ENCODE data around the gene INPP5A. TPM values are rescaled to one million over a fixed set of nuclear protein-coding genes. Genes with fewer than 3 reads are reported as not detected.

Gene INPP5A
- total RNA-seq, 1 experiment from 2014 or later = 22.6 TPM

DNA sequence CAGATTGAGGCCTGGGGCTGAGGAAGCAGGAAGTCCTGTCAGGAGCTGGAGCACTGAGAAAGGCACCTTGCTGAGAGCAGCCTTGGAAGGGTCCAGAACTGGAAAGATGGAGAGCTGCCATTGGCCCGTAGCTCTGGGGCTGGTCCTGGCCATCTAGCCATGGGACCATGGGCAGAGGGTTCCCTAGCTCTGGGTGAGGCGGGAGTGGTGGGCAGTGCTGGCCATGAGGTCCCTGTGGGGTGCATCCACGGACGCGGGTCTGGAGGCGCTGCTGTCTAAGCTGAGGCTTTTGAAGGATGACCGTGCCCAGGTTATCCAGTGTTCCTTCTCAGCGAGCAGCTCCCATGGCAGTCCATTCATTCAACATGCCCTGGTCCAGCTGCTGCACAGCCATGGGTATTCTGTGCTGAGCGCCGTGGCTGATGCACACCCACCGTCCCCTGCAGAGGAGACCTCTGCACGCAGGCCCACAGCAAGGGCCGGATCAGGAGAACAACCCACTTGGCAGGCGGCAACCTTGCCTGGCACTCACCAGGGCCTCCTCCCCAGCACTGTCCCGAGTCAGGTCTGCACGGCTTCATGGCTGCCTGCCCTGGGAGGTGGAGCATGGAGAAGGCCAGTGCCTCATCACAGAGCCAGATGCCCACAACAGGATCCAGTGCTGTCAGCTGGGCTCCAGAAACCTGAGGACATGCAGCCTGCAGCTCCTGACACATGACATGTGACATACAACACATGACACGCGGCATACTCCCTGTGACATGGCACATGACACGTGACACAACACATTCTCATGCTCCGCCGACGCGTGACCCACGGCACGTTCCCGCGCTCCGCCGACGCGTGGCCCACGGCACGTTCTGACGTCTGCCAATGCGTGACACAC, 121.9 kb downstream of the INPP5A start:
- intact Hi-C loops (cut with micrococcal nuclease) = no loop called here
- ChIA-PET POLR2A (ENCODE audit: unreplicated experiment) (no interaction called here), CTCF (no interaction called here)
- Histone ChIP-seq H3K4me2 (ENCODE audit: low read length) (no peak overlapping the region), H4K20me1 (ENCODE audit: low read length) (no peaks in the 10 kb centered on the region), H3K27ac (ENCODE audit: low read length) (no peak overlapping the region), H3K36me3 (ENCODE audit: low read depth, low read length) (peaks cover 17% of the 10 kb centered on the region), H3K27me3 (ENCODE audit: low read length) (no peaks in the 10 kb centered on the region), H3F3A (ENCODE audit: low read length, unreplicated experiment) (no peaks in the 10 kb centered on the region), H3K9me3 (ENCODE audit: low read length) (peaks cover 4% of the 10 kb centered on the region; the same call in 1 of the 2 replicates), H3K9me2 (replicated peaks; ENCODE audit: low read length) (no peaks in the 10 kb centered on the region), H2AFZ (ENCODE audit: low read length) (no peak overlapping the region), H3K4me1 (ENCODE audit: insufficient read depth, low read length) (peaks cover 11% of the 10 kb centered on the region), H3K9ac (ENCODE audit: low read length) (no peak overlapping the region), H3K4me3 (ENCODE audit: low read length) (no peak overlapping the region), H3K79me2 (ENCODE audit: low read length) (no peaks in the 10 kb centered on the region)
- DNase-seq (no peak), ATAC-seq (no peak)
- BruUV-seq (replicated peaks) = no TSS peak
- TF ChIP-seq EZH2 (IDR thresholded peaks at IDR 0.05; ENCODE audit: low read length, unreplicated experiment) (no peak), EZH2phosphoT487 (IDR thresholded peaks at IDR 0.05; ENCODE audit: borderline replicate concordance, low read length) (no peak)
- TF ChIP-seq, protein P1, sequence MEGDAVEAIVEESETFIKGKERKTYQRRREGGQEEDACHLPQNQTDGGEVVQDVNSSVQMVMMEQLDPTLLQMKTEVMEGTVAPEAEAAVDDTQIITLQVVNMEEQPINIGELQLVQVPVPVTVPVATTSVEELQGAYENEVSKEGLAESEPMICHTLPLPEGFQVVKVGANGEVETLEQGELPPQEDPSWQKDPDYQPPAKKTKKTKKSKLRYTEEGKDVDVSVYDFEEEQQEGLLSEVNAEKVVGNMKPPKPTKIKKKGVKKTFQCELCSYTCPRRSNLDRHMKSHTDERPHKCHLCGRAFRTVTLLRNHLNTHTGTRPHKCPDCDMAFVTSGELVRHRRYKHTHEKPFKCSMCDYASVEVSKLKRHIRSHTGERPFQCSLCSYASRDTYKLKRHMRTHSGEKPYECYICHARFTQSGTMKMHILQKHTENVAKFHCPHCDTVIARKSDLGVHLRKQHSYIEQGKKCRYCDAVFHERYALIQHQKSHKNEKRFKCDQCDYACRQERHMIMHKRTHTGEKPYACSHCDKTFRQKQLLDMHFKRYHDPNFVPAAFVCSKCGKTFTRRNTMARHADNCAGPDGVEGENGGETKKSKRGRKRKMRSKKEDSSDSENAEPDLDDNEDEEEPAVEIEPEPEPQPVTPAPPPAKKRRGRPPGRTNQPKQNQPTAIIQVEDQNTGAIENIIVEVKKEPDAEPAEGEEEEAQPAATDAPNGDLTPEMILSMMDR (conservative IDR thresholded peaks at IDR 0.05; ENCODE audit: low read depth, low read length) = no peak

DNA sequence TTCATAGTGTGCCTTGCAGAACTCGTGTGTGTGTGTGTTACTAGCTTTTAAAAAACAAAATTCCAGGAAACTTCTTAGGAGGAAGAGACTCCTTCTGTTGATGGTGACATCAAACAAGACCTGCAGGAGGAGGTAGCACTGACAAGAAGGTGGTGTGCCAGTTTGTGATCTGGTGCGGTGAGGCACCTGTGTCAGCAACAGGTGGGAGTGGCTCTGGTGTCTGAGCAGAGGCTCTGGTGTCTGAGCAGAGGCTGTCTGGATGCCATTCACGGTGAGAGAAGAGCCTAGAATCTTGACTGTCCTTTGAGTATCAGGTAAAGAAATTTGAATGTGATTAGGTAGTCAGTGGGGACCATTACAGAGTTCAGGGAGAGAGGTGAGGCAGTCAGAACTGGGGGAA, 122.8 kb downstream of the INPP5A start:
- TF ChIP-seq, protein P1 (conservative IDR thresholded peaks at IDR 0.05; ENCODE audit: low read depth, low read length) = no peak
- no peak for TF ChIP-seq EZH2phosphoT487 (IDR thresholded peaks at IDR 0.05; ENCODE audit: borderline replicate concordance, low read length)
- Histone ChIP-seq H3K36me3 (ENCODE audit: low read depth, low read length) (peaks cover 17% of the 10 kb centered on the region), H3K27ac (ENCODE audit: low read length) (no peak overlapping the region), H3F3A (ENCODE audit: low read length, unreplicated experiment) (no peaks in the 10 kb centered on the region), H3K27me3 (ENCODE audit: low read length) (no peaks in the 10 kb centered on the region), H3K4me3 (ENCODE audit: low read length) (no peak overlapping the region), H3K9ac (ENCODE audit: low read length) (no peak overlapping the region), H3K4me1 (ENCODE audit: insufficient read depth, low read length) (peaks cover 20% of the 10 kb centered on the region), H3K79me2 (ENCODE audit: low read length) (no peaks in the 10 kb centered on the region), H3K9me2 (replicated peaks; ENCODE audit: low read length) (no peaks in the 10 kb centered on the region), H4K20me1 (ENCODE audit: low read length) (no peaks in the 10 kb centered on the region), H2AFZ (ENCODE audit: low read length) (no peak overlapping the region), H3K9me3 (ENCODE audit: low read length) (peaks cover 4% of the 10 kb centered on the region; the same call in 1 of the 2 replicates), H3K4me2 (ENCODE audit: low read length) (no peak overlapping the region)
- CTCF ChIA-PET = no interaction called here
- DNase-seq (no peak), ATAC-seq (no peak)
- POLR2A ChIA-PET (ENCODE audit: unreplicated experiment) = no interaction called here
- no TSS peak for BruUV-seq (replicated peaks)
- intact Hi-C loops (cut with micrococcal nuclease) = no loop called here

All from PC-3 (cell line).